ENCODE results near the gene MPPED1.

- TF ChIP-seq, protein P1, sequence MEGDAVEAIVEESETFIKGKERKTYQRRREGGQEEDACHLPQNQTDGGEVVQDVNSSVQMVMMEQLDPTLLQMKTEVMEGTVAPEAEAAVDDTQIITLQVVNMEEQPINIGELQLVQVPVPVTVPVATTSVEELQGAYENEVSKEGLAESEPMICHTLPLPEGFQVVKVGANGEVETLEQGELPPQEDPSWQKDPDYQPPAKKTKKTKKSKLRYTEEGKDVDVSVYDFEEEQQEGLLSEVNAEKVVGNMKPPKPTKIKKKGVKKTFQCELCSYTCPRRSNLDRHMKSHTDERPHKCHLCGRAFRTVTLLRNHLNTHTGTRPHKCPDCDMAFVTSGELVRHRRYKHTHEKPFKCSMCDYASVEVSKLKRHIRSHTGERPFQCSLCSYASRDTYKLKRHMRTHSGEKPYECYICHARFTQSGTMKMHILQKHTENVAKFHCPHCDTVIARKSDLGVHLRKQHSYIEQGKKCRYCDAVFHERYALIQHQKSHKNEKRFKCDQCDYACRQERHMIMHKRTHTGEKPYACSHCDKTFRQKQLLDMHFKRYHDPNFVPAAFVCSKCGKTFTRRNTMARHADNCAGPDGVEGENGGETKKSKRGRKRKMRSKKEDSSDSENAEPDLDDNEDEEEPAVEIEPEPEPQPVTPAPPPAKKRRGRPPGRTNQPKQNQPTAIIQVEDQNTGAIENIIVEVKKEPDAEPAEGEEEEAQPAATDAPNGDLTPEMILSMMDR (IDR thresholded peaks at IDR 0.05; ENCODE audit: insufficient read depth, low read length, poor library complexity, severe bottlenecking): no peak
- TF ChIP-seq EZH2phosphoT487 (conservative IDR thresholded peaks at IDR 0.05; ENCODE audit: low read length): no peak
Observed at GRCh38 chr22:43479301-43479950, 67.6 kb downstream of the MPPED1 start.

Data from SU-DHL-6 (cell line).